PFSK-1 (cell line): ENCODE data around the gene EXOC7.

Source experiments
- FOXP2 ChIP-seq: optimal IDR thresholded peaks from 2 replicates; pipeline ENCODE3; 2011; ENCODE audit warnings: borderline replicate concordance, control low read depth, inconsistent platforms; ENCODE audit not compliant: insufficient read depth; ENCODE audit errors: extremely low read length, extremely low read depth
- POLR2AphosphoS5 ChIP-seq: IDR thresholded peaks from 2 replicates; pipeline ENCODE4 v1.6.1; 2012; ENCODE audit warnings: low read depth, mild to moderate bottlenecking, control low read depth, low read length, moderate library complexity
- SIN3A ChIP-seq: IDR thresholded peaks from 2 replicates; pipeline ENCODE4 v1.6.1; 2012; ENCODE audit warnings: mild to moderate bottlenecking, low read length, moderate library complexity, borderline replicate concordance; ENCODE audit not compliant: insufficient read depth
- TAF1 ChIP-seq: IDR thresholded peaks from 2 replicates; pipeline ENCODE4 v1.6.1; 2012; ENCODE audit warnings: low read length, control low read depth, borderline replicate concordance; ENCODE audit not compliant: insufficient read depth
- TF ChIP-seq, protein P1 (sequence below), 2 experiments: IDR thresholded peaks; 2 replicates each; pipeline versions ENCODE4 v1.6.1 to v1.8.0; 2011 to 2012; ENCODE audit warnings: low read depth in 2 of 2, low read length in 2 of 2, control low read depth in 1 of 2, inconsistent platforms in 1 of 2, mild to moderate bottlenecking in 1 of 2, moderate library complexity in 1 of 2; ENCODE audit not compliant: insufficient read depth in 1 of 2

Gene EXOC7

DNA sequence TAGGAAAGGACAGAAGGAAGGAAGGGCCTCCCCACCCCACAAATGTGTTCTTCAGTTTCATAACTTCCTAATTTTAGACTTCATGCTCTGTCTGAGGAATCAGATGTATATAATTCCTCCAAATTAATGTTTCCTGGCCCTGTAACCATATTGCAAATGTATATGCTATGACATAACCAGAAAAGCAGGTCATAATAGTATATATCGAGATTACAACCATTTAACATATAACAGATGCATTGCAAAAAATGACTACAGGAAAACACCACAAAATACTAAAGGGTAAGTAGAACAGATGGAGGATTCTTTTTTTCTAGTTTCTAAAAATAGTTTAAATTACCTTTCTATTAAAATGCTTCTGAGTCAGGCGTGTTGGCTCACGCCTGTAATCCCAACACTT is 3.1 kb upstream of the EXOC7 start:
- TF ChIP-seq, protein P1, sequence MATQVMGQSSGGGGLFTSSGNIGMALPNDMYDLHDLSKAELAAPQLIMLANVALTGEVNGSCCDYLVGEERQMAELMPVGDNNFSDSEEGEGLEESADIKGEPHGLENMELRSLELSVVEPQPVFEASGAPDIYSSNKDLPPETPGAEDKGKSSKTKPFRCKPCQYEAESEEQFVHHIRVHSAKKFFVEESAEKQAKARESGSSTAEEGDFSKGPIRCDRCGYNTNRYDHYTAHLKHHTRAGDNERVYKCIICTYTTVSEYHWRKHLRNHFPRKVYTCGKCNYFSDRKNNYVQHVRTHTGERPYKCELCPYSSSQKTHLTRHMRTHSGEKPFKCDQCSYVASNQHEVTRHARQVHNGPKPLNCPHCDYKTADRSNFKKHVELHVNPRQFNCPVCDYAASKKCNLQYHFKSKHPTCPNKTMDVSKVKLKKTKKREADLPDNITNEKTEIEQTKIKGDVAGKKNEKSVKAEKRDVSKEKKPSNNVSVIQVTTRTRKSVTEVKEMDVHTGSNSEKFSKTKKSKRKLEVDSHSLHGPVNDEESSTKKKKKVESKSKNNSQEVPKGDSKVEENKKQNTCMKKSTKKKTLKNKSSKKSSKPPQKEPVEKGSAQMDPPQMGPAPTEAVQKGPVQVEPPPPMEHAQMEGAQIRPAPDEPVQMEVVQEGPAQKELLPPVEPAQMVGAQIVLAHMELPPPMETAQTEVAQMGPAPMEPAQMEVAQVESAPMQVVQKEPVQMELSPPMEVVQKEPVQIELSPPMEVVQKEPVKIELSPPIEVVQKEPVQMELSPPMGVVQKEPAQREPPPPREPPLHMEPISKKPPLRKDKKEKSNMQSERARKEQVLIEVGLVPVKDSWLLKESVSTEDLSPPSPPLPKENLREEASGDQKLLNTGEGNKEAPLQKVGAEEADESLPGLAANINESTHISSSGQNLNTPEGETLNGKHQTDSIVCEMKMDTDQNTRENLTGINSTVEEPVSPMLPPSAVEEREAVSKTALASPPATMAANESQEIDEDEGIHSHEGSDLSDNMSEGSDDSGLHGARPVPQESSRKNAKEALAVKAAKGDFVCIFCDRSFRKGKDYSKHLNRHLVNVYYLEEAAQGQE (IDR thresholded peaks at IDR 0.05; ENCODE audit: insufficient read depth in 1 of 2, low read depth in 2 of 2, low read length in 2 of 2): no peak
- TF ChIP-seq POLR2AphosphoS5 (no peak), TAF1 (no peak), SIN3A (no peak), FOXP2 (no peak)

DNA sequence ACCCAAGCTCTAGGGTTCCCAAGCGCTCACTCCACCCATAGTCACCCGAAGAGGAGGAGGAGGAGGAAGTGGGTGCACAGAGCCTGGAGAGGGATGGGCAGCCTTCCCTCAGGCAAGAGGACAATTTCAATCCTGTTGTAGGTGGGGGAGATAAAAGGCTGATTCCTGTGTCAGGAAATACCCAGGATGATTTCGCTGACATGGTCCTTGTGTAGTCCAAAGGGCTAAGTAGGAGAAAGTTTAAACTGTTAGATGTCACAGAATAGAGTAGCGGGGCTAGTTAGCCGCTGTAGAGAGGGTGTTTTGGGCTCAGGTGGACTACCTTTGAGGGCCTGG is 1.3 kb upstream of the EXOC7 start:
- TF ChIP-seq, protein P1 (IDR thresholded peaks at IDR 0.05; ENCODE audit: insufficient read depth in 1 of 2, low read depth in 2 of 2, low read length in 2 of 2): no peak
- no peak for TF ChIP-seq TAF1
- no peak for TF ChIP-seq POLR2AphosphoS5
- TF ChIP-seq SIN3A: no peak
- TF ChIP-seq FOXP2: no peak

DNA sequence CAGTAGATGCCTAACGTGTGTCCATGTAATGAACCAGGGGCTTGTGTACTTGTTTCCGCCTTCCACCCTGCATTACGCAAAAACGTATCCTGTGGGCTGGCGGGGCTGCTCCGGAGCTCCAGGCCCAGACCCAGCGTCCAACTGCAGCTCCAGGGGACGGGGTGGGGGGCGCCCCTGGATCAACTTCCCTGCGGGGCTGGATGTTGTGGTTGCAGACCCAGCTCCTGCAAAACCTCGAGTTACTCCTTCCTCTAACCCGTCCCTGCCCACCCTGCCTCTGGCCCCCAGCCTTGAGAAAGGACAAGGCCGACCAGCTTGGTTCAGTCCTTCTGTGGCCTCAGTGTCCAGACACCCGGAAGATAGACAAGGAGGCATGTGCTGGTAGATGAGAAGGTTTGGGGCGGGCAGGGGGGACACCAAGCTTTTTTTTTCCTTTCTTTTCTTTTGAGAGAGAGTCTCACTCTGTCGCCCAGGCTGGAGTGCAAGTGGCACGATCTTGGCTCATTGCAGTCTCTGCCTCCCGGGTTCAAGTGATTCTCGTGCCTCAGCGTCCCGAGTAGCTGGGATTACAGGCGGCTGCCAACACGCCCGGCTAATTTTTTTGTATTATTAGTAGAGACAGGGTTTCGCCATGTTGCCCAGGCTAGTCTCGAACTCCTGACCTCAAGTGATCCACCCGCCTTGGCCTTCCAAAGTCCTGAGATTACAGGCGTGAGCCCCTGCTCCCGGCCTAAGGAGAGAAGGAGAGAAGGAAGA is 731 bp upstream of the EXOC7 start:
- TF ChIP-seq, protein P1 (IDR thresholded peaks at IDR 0.05; ENCODE audit: insufficient read depth in 1 of 2, low read depth in 2 of 2, low read length in 2 of 2): no peak
- no peak for TF ChIP-seq FOXP2
- no peak for TF ChIP-seq SIN3A
- TF ChIP-seq POLR2AphosphoS5: no peak
- no peak for TF ChIP-seq TAF1

DNA sequence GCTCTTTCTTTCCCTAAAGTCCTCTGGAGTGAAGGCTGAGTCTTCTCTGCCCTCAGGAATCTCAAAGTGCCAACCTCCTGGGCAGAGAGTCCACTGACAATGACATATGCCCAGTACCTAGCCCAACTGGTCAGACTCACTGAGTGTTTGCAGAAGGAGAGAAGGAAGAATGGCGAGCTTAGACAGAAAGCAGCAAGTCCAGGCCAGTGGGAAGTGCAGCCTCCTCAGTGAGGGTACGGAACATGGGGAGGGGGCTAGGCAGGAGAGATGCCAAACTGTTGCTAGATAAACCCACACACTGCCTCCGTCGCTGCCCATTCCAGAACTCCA is 678 bp downstream of the EXOC7 start:
- TF ChIP-seq SIN3A (no peak), TAF1 (no peak), FOXP2 (no peak), POLR2AphosphoS5 (no peak)
- TF ChIP-seq, protein P1 (IDR thresholded peaks at IDR 0.05; ENCODE audit: insufficient read depth in 1 of 2, low read depth in 2 of 2, low read length in 2 of 2): no peak
